ENCODE results near the gene RFC5.

Gene RFC5

GRCh38 chr12:118046430-118046829 is 29.9 kb downstream of the RFC5 start:
- no peak for TF ChIP-seq CTCF (IDR thresholded peaks at IDR 0.05; ENCODE audit: low read length, missing control alignments)
- DNase-seq (ENCODE audit: low read depth): no peak
- H3K4me3 ChIP-seq (replicated peaks; ENCODE audit: low read depth, low read length): no peak overlapping the region

- no peak for DNase-seq (ENCODE audit: low read depth)
- TF ChIP-seq CTCF (IDR thresholded peaks at IDR 0.05; ENCODE audit: low read length, missing control alignments): no peak
Observed at GRCh38 chr12:118050972-118051910, 34.7 kb downstream of the RFC5 start.

GRCh38 chr12:118052324-118053070 is 36.0 kb downstream of the RFC5 start:
- DNase-seq (ENCODE audit: low read depth): peak; percentile 94

More at GRCh38 chr12:118050972-118051910, 34.7 kb downstream of the RFC5 start:
- H3K4me3 ChIP-seq (replicated peaks; ENCODE audit: low read depth, low read length): no peak overlapping the region

GRCh38 chr12:118053071-118053985 is 36.8 kb downstream of the RFC5 start:
- no peak for TF ChIP-seq CTCF (IDR thresholded peaks at IDR 0.05; ENCODE audit: low read length, missing control alignments)
- no peak overlapping the region for H3K4me3 ChIP-seq (replicated peaks; ENCODE audit: low read depth, low read length)
- no peak for DNase-seq (ENCODE audit: low read depth)

More at GRCh38 chr12:118052324-118053070, 36.0 kb downstream of the RFC5 start:
- H3K4me3 ChIP-seq (replicated peaks; ENCODE audit: low read depth, low read length): no peak overlapping the region
- no peak for TF ChIP-seq CTCF (IDR thresholded peaks at IDR 0.05; ENCODE audit: low read length, missing control alignments)

- peak; percentile 48 for DNase-seq (ENCODE audit: low read depth)
- TF ChIP-seq CTCF (IDR thresholded peaks at IDR 0.05; ENCODE audit: low read length, missing control alignments): peak; percentile 55
- H3K4me3 ChIP-seq (replicated peaks; ENCODE audit: low read depth, low read length): no peak overlapping the region
Observed at GRCh38 chr12:118055144-118055557, 38.6 kb downstream of the RFC5 start.

Measured in fibroblast of pulmonary artery (primary cell).